Tibial artery (tissue), 4 donors: ENCODE data around the gene SF1.

Source experiments
- DNase-seq, 2 donors: peaks; one replicate each; pipeline ENCODE4 v3.0.0-alpha.2; 2019
- H3K27ac ChIP-seq, 2 donors: fragments of 200-600 bp; sonication (generic) in 1 of 2; 1 replicate in 1 of 2; 2 replicates in 1 of 2; pipeline ENCODE4 v1.5.1; 2018 to 2019; ENCODE audit warnings: mild to moderate bottlenecking in 1 of 2
- H3K27me3 ChIP-seq, 2 donors: fragments of 200-600 bp; sonication (generic) in 1 of 2; one replicate each; pipeline versions ENCODE4 v1.5.1 to v1.6.0; 2016 to 2019
- H3K36me3 ChIP-seq, 3 donors: fragments of 200-600 bp; sonication (generic) in 2 of 3; one replicate each; pipeline ENCODE4 v1.5.1; 2016 to 2019; ENCODE audit warnings: mild to moderate bottlenecking in 2 of 3
- H3K4me1 ChIP-seq, 4 donors: fragments of 200-600 bp; sonication (generic) in 2 of 4; 1 replicate in 3 of 4; 2 replicates in 1 of 4; pipeline ENCODE4 v1.5.1; 2016 to 2019
- H3K4me3 ChIP-seq, 2 donors: fragments of 200-600 bp; sonication (generic) in 1 of 2; 1 replicate in 1 of 2; 2 replicates in 1 of 2; pipeline ENCODE4 v1.5.1; 2018 to 2019; ENCODE audit warnings: mild to moderate bottlenecking in 2 of 2
- H3K9me3 ChIP-seq, 3 donors: fragments of 200-600 bp; sonication (generic) in 1 of 3; one replicate each; pipeline ENCODE4 v1.5.1; 2016 to 2019
- intact Hi-C: fragments of 100-400 bp; cut with DNase I; formaldehyde crosslinking; loops from one replicate; pipeline ENCODE4 v1.15.0; 2023; ENCODE audit warnings: low total_unique reads
- TF ChIP-seq, protein P1 (sequence below), 2 experiments: fragments of 200-600 bp in 1 of 2; fragments of 450-650 bp in 1 of 2; IDR thresholded peaks; one replicate each; pipeline ENCODE4 v1.5.1; 2017 to 2019; ENCODE audit warnings: antibody characterized with exemption in 2 of 2, mild to moderate bottlenecking in 1 of 2, moderate library complexity in 1 of 2

The SF1 gene

DNA sequence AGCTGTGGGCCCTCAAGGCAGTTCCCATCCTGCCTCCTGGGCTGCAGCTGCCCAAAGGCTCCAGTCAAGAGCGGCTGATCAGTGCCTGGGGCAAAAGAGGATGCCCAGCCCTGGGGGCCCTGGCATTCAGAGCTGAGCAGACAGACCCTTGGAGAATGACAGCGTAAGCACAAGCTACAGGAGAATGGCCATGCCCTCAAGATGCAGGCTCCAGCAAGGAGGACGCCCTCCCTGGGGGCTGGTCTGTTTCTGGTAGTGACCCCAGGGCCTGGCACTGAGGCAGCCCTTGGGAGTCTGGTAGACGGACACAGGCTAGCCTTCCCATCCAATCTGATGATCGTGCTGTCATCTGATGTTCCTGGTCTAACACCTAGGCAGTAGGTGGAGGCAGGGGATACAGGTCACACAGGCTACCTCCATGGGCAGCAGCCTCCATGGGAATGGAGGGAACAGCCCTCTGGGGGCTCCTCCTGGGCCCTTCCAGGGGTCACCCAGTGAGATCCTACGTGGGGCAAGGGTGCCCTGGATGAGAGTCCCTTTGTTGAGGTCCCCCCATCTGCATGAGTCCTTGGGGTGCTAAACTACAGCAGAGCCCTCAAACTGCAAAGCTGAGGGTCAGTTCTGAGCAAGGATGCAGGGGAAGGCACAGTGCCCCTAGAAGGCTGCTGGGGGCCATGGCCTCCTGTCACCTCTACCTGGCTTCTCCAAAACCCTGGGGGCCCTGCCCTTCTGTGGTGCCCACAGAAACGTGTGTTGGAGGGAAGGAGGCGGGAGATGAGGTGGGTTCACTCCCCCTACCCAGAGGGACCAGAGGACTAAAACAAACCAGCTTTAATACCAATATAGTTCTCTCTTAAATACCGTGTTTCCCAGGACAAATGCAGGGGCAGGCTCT is 10.2 kb upstream of the SF1 start:
- H3K27ac ChIP-seq = no peak overlapping the region
- peak in 1 of 2 donors; percentile 4 for DNase-seq
- H3K27me3 ChIP-seq = no peaks in the 10 kb centered on the region
- H3K4me3 ChIP-seq = no peak overlapping the region
- intact Hi-C loops = loop anchor here (5.0 kb wide), 1 partner anchor 104 kb away; no protein-coding TSS in a partner anchor
- H3K36me3 ChIP-seq = peaks cover 0 to 56% (median 15%) of the 10 kb centered on the region in 3 donors
- no peaks in the 10 kb centered on the region for H3K4me1 ChIP-seq
- H3K9me3 ChIP-seq = no peaks in the 10 kb centered on the region
- TF ChIP-seq, protein P1, sequence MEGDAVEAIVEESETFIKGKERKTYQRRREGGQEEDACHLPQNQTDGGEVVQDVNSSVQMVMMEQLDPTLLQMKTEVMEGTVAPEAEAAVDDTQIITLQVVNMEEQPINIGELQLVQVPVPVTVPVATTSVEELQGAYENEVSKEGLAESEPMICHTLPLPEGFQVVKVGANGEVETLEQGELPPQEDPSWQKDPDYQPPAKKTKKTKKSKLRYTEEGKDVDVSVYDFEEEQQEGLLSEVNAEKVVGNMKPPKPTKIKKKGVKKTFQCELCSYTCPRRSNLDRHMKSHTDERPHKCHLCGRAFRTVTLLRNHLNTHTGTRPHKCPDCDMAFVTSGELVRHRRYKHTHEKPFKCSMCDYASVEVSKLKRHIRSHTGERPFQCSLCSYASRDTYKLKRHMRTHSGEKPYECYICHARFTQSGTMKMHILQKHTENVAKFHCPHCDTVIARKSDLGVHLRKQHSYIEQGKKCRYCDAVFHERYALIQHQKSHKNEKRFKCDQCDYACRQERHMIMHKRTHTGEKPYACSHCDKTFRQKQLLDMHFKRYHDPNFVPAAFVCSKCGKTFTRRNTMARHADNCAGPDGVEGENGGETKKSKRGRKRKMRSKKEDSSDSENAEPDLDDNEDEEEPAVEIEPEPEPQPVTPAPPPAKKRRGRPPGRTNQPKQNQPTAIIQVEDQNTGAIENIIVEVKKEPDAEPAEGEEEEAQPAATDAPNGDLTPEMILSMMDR (IDR thresholded peaks at IDR 0.05) = no peak

DNA sequence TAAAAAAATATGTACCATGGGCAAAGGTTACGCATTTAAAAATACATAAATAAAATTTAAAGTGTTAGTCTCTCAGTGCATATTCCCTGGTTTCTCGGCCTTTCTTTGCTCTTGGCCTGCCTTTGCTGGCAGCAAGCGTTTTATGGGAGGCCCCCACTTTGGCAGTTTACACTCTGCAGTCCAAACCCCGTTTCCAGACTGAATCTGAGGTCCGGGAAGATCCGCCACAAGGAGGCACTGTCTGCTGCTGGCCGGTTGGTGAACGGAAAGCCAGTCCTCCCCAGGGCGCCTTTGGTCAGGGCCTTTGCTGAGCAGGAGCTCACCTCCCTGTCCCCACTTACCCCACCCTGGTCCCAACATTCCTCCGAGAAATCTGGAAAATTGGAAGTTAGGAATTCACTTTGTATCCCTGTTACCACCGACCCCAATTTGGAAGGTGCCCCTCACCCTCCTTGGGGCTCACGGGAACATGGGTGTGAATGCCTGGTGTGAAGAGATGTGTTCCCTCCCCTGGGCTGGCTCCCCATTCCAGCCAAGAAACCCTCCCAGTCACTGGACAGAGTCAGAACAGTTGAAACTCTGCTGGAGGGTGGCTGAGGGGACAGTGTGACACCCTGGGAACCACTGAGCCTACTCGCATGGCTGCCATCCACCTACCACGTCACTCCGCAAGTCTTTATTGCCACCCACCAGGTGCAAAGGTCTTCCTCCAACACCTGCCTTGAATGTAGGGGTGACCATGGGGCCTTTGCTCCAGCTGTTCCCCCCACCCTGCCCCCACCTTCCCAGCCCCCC is 9.4 kb upstream of the SF1 start:
- Histone ChIP-seq H3K27me3 (no peaks in the 10 kb centered on the region), H3K36me3 (peaks cover 0 to 49% (median 15%) of the 10 kb centered on the region in 3 donors), H3K4me3 (no peak overlapping the region), H3K27ac (no peak overlapping the region), H3K9me3 (no peaks in the 10 kb centered on the region), H3K4me1 (no peaks in the 10 kb centered on the region)
- TF ChIP-seq, protein P1 (IDR thresholded peaks at IDR 0.05) = peak; percentile 53 to 56
- DNase-seq = peak in 1 of 2 donors; percentile 43
- intact Hi-C loops = loop anchor here (5.0 kb wide), 1 partner anchor 105 kb away; no protein-coding TSS in a partner anchor

DNA sequence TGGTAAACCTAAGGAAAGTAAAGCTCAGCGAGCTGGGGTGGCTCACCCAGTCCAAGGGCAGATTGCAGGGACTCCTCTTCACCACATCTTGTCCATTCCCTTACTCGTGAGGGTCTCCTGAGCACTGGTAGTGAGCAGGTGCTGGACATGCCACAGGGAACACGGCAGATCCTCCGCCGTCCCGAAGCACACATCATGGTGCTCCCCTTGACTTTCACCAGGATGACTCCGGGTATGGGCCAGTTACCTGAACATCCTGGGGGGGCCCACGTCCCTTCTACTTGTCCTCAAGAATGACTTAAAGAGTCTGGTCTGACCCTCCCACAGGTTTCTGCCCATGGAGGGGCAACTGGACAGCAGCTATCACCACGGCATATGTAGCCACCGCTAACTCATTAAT is 8.0 kb upstream of the SF1 start:
- Histone ChIP-seq H3K27me3 (no peaks in the 10 kb centered on the region), H3K36me3 (peaks cover 0 to 35% (median 15%) of the 10 kb centered on the region in 3 donors), H3K4me1 (no peaks in the 10 kb centered on the region), H3K9me3 (no peaks in the 10 kb centered on the region), H3K27ac (no peak overlapping the region), H3K4me3 (no peak overlapping the region)
- intact Hi-C loops = loop anchor here (5.0 kb wide), 1 partner anchor 106 kb away; no protein-coding TSS in a partner anchor
- DNase-seq = peak in 1 of 2 donors; percentile 18
- TF ChIP-seq, protein P1 (IDR thresholded peaks at IDR 0.05) = no peak

GRCh38 chr11:64784813-64785581 is 6.7 kb upstream of the SF1 start:
- intact Hi-C loops = loop anchor here (5.0 kb wide), 1 partner anchor 107 kb away; no protein-coding TSS in a partner anchor
- H3K9me3 ChIP-seq = no peaks in the 10 kb centered on the region
- TF ChIP-seq, protein P1 (IDR thresholded peaks at IDR 0.05) = no peak
- DNase-seq = no peak
- no peaks in the 10 kb centered on the region for H3K27me3 ChIP-seq
- no peaks in the 10 kb centered on the region for H3K4me1 ChIP-seq
- no peak overlapping the region for H3K4me3 ChIP-seq
- peaks cover 0 to 21% (median 12%) of the 10 kb centered on the region in 3 donors for H3K36me3 ChIP-seq
- H3K27ac ChIP-seq = no peak overlapping the region

DNA sequence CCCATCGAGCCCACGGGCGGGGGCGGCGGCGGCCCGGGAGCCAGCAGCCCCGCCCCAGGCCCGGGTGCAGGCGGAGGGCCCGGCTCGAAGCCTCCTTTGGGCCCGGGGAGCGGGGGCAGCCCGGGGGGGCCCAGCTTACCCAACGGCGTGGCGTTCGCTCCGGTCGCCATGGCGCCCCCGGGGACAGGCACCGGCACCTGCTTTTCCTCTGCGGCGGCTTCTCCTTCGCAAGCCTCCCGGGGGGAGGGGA is 194 bp downstream of the SF1 start:
- intact Hi-C loops = no loop called here
- peak overlapping the region; percentile 95 to 99 for H3K4me3 ChIP-seq

More for the DNA sequence above, 194 bp downstream of the SF1 start:
- H3K27me3 ChIP-seq = no peaks in the 10 kb centered on the region
- no peaks in the 10 kb centered on the region for H3K9me3 ChIP-seq
- TF ChIP-seq, protein P1 (IDR thresholded peaks at IDR 0.05) = no peak
- no peak for DNase-seq
- peaks cover 0 to 48% (median 30%) of the 10 kb centered on the region in 4 donors for H3K4me1 ChIP-seq
- peak overlapping the region; percentile 99 for H3K27ac ChIP-seq
- H3K36me3 ChIP-seq = peaks cover 33 to 42% (median 35%) of the 10 kb centered on the region in 3 donors
